Retinal pigment epithelial cell (primary cell): Measurements from ENCODE around the gene KCNMB2.

Experiments
- DNase-seq: peaks from one replicate; pipeline ENCODE4 v3.0.0-alpha.2; 2010; ENCODE audit warnings: low read depth
- H3K4me3 ChIP-seq: 2 replicates; pipeline ENCODE4 v1.5.1; 2011; ENCODE audit warnings: mild to moderate bottlenecking, low read length, control low read depth, moderate library complexity
- TF ChIP-seq, protein P1 (sequence below): conservative IDR thresholded peaks from 2 replicates; pipeline ENCODE4 v1.5.1; 2011; ENCODE audit warnings: low read depth, low read length, control low read depth, inconsistent platforms

KCNMB2 gene

DNA sequence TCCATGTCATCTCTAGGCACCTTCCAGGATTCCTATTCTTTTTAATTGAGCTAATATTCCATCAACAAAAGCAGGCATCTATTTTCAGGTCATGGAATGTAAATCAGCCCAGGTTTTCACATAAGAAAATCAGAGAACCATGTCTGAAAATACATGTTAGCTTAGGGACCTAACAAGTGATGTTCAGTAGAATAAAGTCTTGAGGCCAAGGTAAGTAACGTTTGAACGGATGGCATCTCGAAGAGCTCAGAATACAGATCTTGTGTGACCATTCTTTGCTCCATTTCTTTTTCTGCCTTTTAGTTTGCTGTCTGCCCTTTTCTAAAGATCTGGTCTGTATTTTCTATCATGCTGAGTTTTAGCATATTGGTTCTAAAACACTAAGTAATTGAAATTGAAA is 16.5 kb upstream of the KCNMB2 start:
- DNase-seq = no peak
- TF ChIP-seq, protein P1, sequence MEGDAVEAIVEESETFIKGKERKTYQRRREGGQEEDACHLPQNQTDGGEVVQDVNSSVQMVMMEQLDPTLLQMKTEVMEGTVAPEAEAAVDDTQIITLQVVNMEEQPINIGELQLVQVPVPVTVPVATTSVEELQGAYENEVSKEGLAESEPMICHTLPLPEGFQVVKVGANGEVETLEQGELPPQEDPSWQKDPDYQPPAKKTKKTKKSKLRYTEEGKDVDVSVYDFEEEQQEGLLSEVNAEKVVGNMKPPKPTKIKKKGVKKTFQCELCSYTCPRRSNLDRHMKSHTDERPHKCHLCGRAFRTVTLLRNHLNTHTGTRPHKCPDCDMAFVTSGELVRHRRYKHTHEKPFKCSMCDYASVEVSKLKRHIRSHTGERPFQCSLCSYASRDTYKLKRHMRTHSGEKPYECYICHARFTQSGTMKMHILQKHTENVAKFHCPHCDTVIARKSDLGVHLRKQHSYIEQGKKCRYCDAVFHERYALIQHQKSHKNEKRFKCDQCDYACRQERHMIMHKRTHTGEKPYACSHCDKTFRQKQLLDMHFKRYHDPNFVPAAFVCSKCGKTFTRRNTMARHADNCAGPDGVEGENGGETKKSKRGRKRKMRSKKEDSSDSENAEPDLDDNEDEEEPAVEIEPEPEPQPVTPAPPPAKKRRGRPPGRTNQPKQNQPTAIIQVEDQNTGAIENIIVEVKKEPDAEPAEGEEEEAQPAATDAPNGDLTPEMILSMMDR = no peak
- H3K4me3 ChIP-seq = no peak overlapping the region

DNA sequence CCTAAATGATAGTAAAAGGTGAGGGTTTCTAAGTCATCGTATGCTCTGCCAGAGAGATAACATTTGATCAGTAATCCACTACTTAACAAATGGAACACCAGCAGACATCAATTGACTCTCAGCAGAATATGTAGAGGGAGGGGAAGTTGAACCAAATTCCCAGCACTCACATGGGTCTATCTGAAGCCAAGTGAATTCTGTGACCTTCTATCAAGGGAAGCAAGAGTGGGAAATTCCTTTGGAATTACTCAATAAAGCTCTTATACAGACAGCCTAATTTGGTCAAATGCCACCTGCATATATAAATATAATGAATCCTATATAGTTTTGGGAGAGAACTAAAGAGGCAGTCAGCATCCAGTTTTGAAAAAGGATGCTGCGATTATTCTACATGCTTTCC is 15.8 kb upstream of the KCNMB2 start:
- peak; percentile 15 for DNase-seq
- TF ChIP-seq, protein P1 = no peak
- H3K4me3 ChIP-seq = no peak overlapping the region

DNA sequence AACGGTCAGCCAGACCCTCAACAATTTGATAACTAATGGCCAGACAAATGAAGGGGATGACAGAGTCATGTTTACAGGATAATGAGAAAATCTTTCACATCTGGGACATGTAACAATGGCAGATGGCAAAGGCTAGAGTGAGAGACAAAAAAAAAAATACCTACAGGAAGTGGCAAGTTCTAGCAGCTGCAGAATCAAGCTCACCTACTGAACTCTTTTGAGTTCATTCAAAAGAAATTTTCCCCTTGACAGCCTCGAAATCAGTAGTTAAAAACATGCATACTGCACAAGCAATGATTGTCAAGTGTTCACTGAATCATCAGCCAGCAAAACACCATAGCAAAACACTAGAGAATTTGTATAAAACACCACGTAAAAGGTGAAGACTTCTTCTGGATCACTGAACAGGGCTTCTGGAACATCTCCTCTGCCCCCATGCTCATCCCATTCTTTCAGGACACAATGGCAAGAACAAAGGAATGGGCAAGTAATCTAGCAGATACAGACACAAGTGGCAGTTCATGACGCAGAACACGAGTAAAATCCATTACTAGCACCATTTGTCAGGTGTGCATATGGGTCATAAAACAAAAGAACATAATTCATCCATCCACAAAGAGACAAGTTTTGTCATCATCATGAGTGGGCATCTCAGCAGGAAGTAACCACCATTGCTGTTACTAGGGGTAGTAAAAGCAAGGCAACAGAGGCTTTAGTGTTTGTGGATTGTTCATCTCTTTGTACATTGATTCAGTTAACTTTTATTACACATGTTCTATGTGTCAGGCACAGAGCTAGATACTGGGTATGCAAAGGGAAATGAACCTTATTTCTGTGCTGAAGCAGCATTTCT is 13.8 kb upstream of the KCNMB2 start:
- no peak overlapping the region for H3K4me3 ChIP-seq
- no peak for DNase-seq
- TF ChIP-seq, protein P1 = no peak

DNA sequence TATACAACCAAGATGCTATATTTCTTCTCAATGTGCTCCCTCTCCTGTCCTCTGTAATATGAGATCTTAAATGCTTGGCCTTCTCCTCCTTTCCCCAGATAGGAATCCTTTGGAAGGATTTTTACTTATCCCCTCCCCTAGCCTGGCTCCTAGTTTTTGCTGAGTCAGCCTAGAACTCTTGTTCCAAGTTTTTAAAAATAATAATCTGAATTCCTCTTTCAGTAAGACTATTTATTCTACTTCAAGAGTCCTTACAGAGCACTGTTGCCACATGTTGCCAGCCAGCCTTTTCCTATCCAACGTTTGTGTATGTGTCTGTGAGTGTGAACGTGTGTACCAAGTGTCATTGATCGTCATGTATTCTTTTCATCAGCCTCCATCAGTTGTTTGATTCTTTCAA is 11.0 kb upstream of the KCNMB2 start:
- DNase-seq = no peak
- no peak overlapping the region for H3K4me3 ChIP-seq
- TF ChIP-seq, protein P1 = no peak

DNA sequence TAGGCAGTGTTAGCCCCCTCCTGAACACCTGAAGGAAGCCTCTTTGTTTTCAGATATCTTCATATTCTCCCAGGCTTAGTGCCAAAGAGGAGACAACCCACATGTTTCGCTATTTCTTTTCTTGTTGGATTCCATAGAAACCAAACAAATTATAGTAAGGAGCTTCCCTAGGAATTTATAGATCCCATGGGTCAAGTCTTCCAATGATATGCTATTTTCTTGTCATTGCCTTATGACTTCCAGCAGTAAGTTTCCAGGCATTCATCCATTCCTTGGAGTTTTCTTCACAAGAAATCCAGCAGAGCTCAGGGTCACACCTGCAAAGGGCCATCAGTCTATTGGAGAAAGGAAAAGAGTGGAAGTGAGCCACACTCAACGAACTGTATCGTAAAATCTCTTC is 9.9 kb upstream of the KCNMB2 start:
- DNase-seq = no peak
- TF ChIP-seq, protein P1 = no peak
- H3K4me3 ChIP-seq = no peak overlapping the region

DNA sequence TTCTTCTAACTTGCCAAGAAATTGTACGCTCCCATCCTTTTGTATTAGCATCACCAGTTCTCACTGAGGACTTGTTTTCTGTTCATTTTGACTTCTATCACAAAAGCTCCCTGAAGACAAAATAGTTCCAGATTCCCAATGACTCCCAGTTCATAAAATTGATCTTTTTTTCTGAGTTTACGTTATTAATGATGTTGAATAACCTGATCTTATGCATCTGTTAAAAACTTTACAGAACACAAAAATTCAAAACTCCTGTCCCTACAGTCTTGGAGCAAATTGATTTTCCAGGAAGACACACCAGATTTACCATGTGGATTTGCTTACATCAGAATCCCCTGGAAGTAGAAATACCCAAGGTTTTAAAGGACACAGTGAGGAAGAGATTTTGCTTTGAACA is 8.3 kb upstream of the KCNMB2 start:
- no peak for DNase-seq
- TF ChIP-seq, protein P1 = no peak

DNA sequence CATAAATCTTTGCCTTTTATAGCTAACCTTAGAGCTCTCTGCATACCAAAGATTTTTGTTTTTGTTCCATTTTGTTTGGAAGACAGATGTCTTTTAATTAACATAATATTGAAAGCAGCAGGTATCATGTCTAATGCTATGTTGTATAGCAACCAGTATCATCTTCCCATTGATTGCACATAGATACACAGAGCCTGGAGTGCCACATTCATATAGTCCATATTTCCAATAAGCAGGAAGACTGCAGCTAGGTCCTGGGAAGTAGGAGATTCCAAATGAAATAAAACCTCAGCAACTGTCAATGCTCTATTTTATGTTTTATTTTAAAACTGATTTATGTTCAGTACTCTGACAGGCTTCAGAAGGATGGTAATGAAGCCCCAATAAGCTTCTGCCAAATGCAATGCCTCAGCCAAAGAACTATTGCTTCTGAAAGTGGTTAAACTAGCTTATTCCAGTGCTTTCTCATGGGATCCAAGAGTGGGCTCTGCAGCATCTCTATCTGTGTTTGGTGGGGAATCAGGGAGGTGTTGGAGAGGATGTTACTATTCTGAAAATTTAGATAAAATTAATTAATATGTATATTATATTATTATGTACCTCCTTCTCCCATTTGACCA is 6.5 kb upstream of the KCNMB2 start:
- H3K4me3 ChIP-seq = no peak overlapping the region
- TF ChIP-seq, protein P1 = no peak
- no peak for DNase-seq

More for the DNA sequence above, 8.3 kb upstream of the KCNMB2 start:
- H3K4me3 ChIP-seq = no peak overlapping the region
